ENCODE results near the gene CPSF4L. TPM values are rescaled to one million over a fixed set of nuclear protein-coding genes. Genes with fewer than 3 reads are reported as not detected.

The CPSF4L gene
- total RNA-seq, 1 donor from 2014 or later = not detected

DNA sequence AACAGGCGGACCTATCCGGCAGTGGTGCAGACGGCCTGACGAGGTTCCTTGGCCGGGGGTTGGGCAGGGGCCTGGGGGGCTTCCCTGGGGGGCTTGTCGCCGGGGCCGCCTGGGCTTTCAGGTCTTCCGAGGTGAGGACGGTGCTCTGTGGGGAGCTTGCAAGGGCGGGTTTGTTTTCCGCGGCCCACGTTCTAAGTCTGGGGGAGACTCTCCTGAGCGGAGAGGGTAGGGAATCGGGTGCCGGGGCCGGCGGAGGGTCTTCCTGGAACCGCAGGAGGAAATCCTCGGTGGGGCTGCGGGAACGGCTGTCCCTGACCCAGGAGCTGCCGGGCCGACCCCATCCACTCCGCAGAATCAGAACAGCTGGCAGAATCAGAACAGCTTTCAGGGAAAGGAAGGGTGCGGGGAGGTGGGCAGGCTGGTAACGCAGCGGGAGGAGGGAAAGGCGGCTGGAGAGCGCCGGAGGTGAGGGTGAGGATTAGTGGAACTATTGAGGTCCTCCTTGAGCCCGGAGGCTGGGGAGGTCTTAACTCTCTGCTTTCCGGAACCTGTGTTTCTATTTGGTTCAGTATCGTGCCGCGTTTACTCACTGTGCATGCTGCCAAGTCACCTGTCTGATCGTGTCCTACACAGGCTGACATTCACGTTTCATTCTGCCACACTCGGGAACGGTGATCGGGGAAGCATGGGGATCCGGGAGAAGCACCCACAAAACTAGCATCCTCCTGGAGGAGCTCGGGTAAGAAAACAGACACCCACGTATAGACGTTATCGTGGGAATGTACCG lies 28.9 kb downstream of the CPSF4L start:
- H3K27me3 ChIP-seq (ENCODE audit: low read depth) = no peaks in the 10 kb centered on the region
- intact Hi-C loops (cut with DNase I) = no loop called here
- ATAC-seq (peak; percentile 61 to 72), DNase-seq (peak; percentile 61)
- peaks cover 23% of the 10 kb centered on the region for H3K36me3 ChIP-seq
- TF ChIP-seq, protein P1, sequence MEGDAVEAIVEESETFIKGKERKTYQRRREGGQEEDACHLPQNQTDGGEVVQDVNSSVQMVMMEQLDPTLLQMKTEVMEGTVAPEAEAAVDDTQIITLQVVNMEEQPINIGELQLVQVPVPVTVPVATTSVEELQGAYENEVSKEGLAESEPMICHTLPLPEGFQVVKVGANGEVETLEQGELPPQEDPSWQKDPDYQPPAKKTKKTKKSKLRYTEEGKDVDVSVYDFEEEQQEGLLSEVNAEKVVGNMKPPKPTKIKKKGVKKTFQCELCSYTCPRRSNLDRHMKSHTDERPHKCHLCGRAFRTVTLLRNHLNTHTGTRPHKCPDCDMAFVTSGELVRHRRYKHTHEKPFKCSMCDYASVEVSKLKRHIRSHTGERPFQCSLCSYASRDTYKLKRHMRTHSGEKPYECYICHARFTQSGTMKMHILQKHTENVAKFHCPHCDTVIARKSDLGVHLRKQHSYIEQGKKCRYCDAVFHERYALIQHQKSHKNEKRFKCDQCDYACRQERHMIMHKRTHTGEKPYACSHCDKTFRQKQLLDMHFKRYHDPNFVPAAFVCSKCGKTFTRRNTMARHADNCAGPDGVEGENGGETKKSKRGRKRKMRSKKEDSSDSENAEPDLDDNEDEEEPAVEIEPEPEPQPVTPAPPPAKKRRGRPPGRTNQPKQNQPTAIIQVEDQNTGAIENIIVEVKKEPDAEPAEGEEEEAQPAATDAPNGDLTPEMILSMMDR (IDR thresholded peaks at IDR 0.05) = no peak
- H3K9me3 ChIP-seq = no peaks in the 10 kb centered on the region
- H3K4me3 ChIP-seq = peak overlapping the region; percentile 97
- H3K27ac ChIP-seq = peak overlapping the region; percentile 89
- H3K4me1 ChIP-seq = peaks cover 40% of the 10 kb centered on the region

DNA sequence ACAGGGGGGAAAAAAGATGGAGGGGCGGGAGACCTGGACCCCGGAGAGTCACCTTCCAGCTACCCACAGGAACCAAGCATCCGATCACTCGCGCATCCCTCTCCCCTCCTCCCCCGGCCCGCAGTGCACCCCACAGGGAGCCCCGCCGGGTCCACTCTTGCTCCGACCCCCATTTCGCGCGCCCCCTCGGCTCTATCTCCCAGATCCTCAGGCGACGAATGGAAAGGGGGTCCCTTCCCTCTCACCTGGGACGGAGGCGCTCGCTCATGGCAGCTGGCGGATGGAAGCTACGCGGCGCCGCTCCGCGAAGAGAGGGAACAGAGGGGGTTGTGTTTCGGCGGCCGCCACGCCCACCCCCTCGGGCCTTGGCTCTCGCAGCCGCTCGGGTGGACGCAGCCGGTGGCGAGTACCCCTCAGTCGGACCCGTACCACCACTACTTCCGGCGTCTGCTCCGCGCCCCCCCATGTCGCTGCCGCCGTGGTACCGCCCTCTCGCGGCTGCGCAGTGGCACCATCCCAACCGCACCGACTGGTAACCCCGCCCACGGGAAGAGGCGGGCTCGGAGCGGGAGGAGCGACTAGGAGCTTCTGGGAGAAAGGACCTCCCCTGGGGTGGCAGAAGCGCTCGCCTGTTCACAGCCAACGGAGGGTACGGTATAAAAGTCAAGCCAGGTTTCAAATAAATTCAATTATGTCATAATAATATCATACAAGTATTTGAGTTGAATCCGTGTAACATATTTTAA lies 29.7 kb downstream of the CPSF4L start:
- H3K9me3 ChIP-seq = no peaks in the 10 kb centered on the region
- peak overlapping the region; percentile 97 for H3K4me3 ChIP-seq
- TF ChIP-seq, protein P1 (IDR thresholded peaks at IDR 0.05) = peak; percentile 51
- H3K4me1 ChIP-seq = peaks cover 48% of the 10 kb centered on the region
- H3K27me3 ChIP-seq (ENCODE audit: low read depth) = no peaks in the 10 kb centered on the region
- intact Hi-C loops (cut with DNase I) = no loop called here
- peaks cover 21% of the 10 kb centered on the region for H3K36me3 ChIP-seq
- DNase-seq (peak; percentile 98), ATAC-seq (peak; percentile 98 to 99)
- peak overlapping the region; percentile 89 for H3K27ac ChIP-seq

DNA sequence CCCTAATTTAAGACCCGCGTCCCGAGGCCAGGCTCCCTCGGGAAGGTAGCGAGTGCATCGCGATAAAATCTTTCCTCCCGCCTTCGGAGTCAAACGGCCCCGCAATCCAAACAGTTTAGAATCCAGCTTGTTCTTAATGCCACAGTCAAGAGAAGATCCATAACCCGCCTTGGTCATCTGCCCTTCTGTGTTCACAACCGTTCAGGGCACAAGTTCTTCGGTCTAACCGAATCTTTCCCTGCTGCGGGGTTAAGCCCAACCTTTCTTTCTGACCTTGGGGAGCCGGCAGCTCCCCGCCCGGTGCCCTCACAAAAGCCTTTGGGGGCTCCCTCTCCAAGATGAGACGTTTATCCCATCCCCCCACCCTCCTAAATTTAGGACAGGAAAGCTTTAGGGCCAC lies 30.3 kb downstream of the CPSF4L start:
- Histone ChIP-seq H3K27me3 (ENCODE audit: low read depth) (no peaks in the 10 kb centered on the region), H3K9me3 (no peaks in the 10 kb centered on the region), H3K27ac (peak overlapping the region; percentile 89), H3K4me3 (peak overlapping the region; percentile 97), H3K4me1 (peaks cover 54% of the 10 kb centered on the region), H3K36me3 (peaks cover 20% of the 10 kb centered on the region)
- TF ChIP-seq, protein P1 (IDR thresholded peaks at IDR 0.05) = no peak
- ATAC-seq = no peak
- intact Hi-C loops (cut with DNase I) = no loop called here
- no peak for DNase-seq

DNA sequence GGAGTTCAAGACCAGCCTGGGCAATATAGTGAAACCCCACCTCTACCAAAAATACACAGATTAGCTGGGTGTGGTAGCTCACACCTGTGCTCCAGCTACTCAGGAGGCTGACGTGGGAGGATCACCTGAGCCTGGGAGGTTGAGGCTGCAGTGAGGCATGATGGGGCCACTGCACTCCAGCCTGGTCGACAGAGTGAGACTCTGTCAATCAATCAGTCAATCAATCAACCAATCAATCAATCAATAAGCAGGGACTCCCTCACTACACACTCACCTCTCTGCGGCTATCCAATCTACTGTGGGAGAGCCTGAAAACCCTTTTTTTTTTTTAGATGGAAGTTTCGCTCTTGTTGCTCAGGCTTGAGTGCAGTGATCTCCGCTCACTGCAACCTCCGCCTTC lies 31.6 kb downstream of the CPSF4L start:
- no peak overlapping the region for H3K27ac ChIP-seq
- ATAC-seq = no peak
- peaks cover 12% of the 10 kb centered on the region for H3K36me3 ChIP-seq
- peaks cover 59% of the 10 kb centered on the region for H3K4me1 ChIP-seq
- TF ChIP-seq, protein P1 (IDR thresholded peaks at IDR 0.05) = no peak
- H3K4me3 ChIP-seq = no peak overlapping the region
- intact Hi-C loops (cut with DNase I) = no loop called here
- DNase-seq = no peak
- H3K9me3 ChIP-seq = no peaks in the 10 kb centered on the region
- no peaks in the 10 kb centered on the region for H3K27me3 ChIP-seq (ENCODE audit: low read depth)

DNA sequence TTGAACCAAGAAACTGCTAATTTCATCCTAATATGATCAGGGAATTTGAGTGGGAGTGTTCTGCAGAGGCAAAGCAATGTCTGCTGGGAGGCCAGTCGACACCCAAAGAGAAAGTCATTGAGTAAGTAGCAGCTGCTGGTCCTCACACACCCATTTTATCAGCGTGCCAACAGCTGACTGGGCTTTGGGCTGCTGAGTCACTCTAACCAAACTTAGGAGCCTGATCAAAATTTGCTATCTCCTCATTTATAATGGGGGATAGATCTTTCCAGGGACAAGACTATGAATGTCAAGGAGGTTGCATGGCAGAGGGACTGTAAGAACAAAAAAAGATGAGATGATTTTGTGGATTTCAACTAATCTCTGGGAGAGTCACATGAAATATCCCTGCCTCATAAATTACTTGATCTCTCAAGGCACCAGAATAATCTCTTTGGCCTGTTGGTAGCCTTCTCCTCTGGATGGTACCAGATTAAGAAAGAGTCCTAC lies 32.9 kb downstream of the CPSF4L start:
- intact Hi-C loops (cut with DNase I) = no loop called here
- Histone ChIP-seq H3K9me3 (no peaks in the 10 kb centered on the region), H3K27ac (no peak overlapping the region), H3K27me3 (ENCODE audit: low read depth) (no peaks in the 10 kb centered on the region), H3K36me3 (peaks cover 9% of the 10 kb centered on the region), H3K4me1 (peaks cover 56% of the 10 kb centered on the region), H3K4me3 (no peak overlapping the region)
- peak; percentile 25 to 39 for ATAC-seq
- DNase-seq = peak; percentile 61
- TF ChIP-seq, protein P1 (IDR thresholded peaks at IDR 0.05) = no peak

Data from lower lobe of right lung (tissue), 2 donors.